ENCODE results near the gene SLC29A4. TPM values are rescaled to one million over a fixed set of nuclear protein-coding genes. Genes with fewer than 3 reads are reported as not detected.

SLC29A4 gene
- total and polyA plus RNA-seq, 7 donors: 0.77 to 3.7 (median 2.6) TPM

DNA sequence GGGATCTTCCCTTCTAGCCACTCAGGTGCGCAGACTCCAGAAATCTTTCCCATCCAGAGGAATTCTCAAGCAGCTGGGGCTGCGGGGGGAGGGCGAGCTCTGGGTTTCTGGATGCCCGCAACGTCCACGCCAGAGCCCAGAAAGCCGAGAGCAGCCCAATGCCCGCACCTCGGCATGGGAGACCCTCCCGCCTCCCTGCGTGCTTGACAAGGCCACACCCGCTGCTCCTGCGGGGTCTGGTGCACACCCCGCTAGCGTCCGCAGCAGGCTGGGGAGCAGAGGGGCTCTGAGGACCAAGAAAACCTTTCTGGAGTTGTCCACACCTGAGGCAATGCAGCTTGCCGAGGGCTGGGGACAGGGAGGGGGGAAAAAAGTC lies 66.2 kb downstream of the SLC29A4 start:
- Histone ChIP-seq H3K27ac (no peak overlapping the region), H3K4me3 (no peak overlapping the region), H3K27me3 (ENCODE audit: insufficient read depth in 3 of 3, low read length in 2 of 3) (no peaks in the 10 kb centered on the region), H3K36me3 (ENCODE audit: insufficient read depth in 1 of 2, low read depth in 1 of 2) (peaks cover 6 to 66% of the 10 kb centered on the region in 2 donors), H3K9me3 (peaks cover 3% of the 10 kb centered on the region), H3K4me1 (peaks cover 5% of the 10 kb centered on the region)
- DNase-seq (no peak), ATAC-seq (no peak)
- intact Hi-C loops (cut with DNase I): no loop called here
- 87 to 89% (median 88%) methylated on average over 17 of the region's 17 CpGs for WGBS, 3 donors
- TF ChIP-seq CTCF (IDR thresholded peaks at IDR 0.05): no peak

GRCh38 chr7:5349437-5350173 lies 66.9 kb downstream of the SLC29A4 start:
- no peaks in the 10 kb centered on the region for H3K27me3 ChIP-seq (ENCODE audit: insufficient read depth in 3 of 3, low read length in 2 of 3)
- H3K27ac ChIP-seq: no peak overlapping the region
- WGBS, 3 donors: 81 to 86% (median 84%) methylated on average over 33 to 34 of the region's 34 CpGs
- intact Hi-C loops (cut with DNase I): no loop called here
- ATAC-seq: no peak
- no peak for DNase-seq
- H3K9me3 ChIP-seq: no peaks in the 10 kb centered on the region
- peaks cover 8% of the 10 kb centered on the region for H3K4me1 ChIP-seq
- peaks cover under 1 to 60% of the 10 kb centered on the region in 2 donors for H3K36me3 ChIP-seq (ENCODE audit: insufficient read depth in 1 of 2, low read depth in 1 of 2)
- TF ChIP-seq CTCF (IDR thresholded peaks at IDR 0.05): no peak
- H3K4me3 ChIP-seq: no peak overlapping the region

DNA sequence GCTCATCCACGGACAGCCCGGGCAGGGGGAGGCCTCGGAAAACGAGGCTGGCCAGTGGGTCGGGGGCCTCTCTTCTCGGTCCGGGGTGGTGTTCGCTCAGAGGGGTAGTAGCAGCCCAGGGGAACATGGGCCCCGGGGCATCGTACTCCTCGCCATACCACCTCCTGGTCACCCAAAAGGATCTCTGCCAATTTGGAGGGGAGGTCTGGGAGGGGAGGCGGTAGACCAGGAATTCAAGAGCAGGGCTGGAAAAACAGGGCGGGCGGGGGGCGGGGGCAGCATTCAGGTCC lies 67.4 kb downstream of the SLC29A4 start:
- no peak for ATAC-seq
- Histone ChIP-seq H3K4me3 (no peak overlapping the region), H3K4me1 (peaks cover 8% of the 10 kb centered on the region), H3K27me3 (ENCODE audit: insufficient read depth in 3 of 3, low read length in 2 of 3) (no peaks in the 10 kb centered on the region), H3K9me3 (no peaks in the 10 kb centered on the region), H3K36me3 (ENCODE audit: insufficient read depth in 1 of 2, low read depth in 1 of 2) (peaks cover 0 to 56% of the 10 kb centered on the region in 2 donors), H3K27ac (no peak overlapping the region)
- no peak for DNase-seq
- WGBS, 3 donors: 82 to 85% (median 84%) methylated on average over 15 of the region's 15 CpGs
- intact Hi-C loops (cut with DNase I): no loop called here
- TF ChIP-seq CTCF (IDR thresholded peaks at IDR 0.05): no peak

GRCh38 chr7:5350600-5351385 lies 68.0 kb downstream of the SLC29A4 start:
- no peak for ATAC-seq
- H3K4me1 ChIP-seq: peaks cover 8% of the 10 kb centered on the region

More at GRCh38 chr7:5350600-5351385, 68.0 kb downstream of the SLC29A4 start:
- no peak for DNase-seq
- Histone ChIP-seq H3K4me3 (no peak overlapping the region), H3K27ac (no peak overlapping the region), H3K9me3 (no peaks in the 10 kb centered on the region), H3K36me3 (ENCODE audit: insufficient read depth in 1 of 2, low read depth in 1 of 2) (peaks cover 0 to 56% of the 10 kb centered on the region in 2 donors), H3K27me3 (ENCODE audit: insufficient read depth in 3 of 3, low read length in 2 of 3) (no peaks in the 10 kb centered on the region)
- WGBS, 3 donors: 89 to 92% (median 92%) methylated on average over 23 of the region's 23 CpGs
- TF ChIP-seq CTCF (IDR thresholded peaks at IDR 0.05): no peak
- intact Hi-C loops (cut with DNase I): no loop called here
